Esophagus mucosa (tissue), 1 donor: Measurements from ENCODE around the gene PSAP. TPM values are rescaled to one million over a fixed set of nuclear protein-coding genes. Genes with fewer than 3 reads are reported as not detected.
A peak's percentile ranks its signal among the peaks of the same experiment; 100 is the strongest.

Source experiments
- ATAC-seq: fragments of 200-7000 bp; cut with Tn5 transposase; one replicate; pipeline ENCODE4 v1.9.1; 2020
- total RNA-seq: library from RNA; stranded (reverse); gene quantifications from one replicate; pipeline ENCODE4 v1.2.4, GENCODE V29; 2023
- donor health status: DM: yes; HTN: yes; CAD: no.

PSAP gene
- total RNA-seq, 1 donor from 2014 or later, result 376 TPM

DNA sequence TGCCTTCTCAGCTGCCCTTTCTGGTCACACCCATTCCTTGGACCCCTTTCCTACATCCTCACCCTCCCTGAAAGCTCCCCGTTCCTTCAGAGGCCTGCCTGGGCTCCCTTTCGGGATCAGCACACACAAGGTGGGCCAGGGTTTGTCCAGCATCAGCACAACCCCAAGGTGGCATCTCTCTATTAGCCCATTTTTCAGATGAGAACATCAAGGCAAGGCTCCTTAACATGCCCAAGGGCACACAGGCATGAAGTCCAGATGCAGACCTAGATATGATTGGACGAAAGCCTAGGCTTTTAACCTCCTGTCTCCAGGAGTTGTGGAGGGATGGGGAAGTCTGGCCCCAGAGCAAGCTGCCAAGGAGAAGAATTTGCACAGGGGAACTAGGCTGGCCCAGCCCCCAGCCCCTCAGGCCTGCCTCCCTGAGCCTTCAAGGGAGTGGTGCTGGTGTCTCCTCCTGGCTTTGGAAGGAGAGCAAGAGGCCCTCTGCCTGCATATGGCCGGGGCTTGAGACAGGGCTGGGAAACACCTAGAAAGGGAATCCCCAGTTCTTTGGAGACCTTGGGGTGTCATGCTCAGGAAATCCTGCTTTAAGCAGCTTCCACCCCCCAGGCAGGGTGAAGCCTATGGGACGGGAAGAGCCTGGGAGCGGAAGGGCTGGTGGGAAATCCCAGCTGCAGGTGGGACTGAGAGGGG is 68.7 kb downstream of the PSAP start:
- no peak for ATAC-seq

- ATAC-seq, result no peak
Observed at GRCh38 chr10:71780719-71781118, 70.3 kb downstream of the PSAP start.

DNA sequence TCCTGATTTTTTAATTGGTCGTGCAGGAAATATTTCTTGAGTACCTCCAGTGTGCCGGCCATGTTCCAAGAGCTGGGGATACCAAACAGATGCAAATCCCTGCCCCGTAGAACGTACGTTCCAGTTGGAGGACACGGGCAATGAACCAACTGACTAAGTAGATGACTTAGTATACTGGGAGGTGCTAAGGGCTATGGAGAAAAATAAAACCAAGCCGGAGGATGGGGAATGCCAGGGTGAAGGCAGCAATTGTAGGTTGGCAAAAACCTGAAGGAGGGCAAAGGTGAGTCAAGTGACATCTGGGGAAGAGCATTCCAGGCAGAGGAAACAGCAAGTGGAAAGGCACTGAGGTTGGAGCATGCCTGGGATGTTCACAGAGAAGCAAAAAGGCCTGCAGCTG is 70.9 kb downstream of the PSAP start:
- no peak for ATAC-seq

GRCh38 chr10:71779641-71780040 is 71.4 kb downstream of the PSAP start:
- ATAC-seq, result no peak

DNA sequence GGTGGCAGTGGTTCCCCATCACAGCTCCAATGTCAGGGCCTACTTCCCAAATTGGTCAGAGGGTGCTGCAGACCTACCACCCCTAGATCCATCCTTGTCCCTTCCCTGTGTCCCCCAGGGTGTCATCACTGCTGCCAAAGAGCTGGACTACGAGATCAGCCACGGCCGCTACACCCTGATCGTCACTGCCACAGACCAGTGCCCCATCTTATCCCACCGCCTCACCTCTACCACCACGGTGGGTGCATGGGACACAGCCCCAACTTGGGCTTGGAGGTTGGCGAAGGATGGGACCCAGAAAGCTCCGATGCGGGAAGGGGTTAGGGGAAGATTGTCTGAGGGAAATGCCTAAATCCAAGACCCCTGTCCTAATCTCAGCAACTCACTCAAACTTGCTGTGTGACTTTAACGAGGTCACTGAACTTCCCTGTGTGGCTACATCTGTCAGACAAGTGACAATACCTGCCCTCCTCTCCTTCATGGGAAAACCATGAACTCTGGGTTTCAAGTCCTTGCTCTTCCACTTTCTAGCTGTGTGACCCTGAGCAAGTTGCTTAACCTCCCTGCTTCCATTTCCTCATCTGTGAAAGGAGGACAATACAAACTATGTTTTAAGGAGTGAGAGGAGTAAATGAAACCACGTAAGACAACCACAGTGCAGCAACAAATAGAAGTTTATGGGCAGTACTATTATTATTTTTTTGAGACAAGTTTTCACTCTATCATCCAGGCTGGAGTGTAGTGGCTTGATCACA is 72.8 kb downstream of the PSAP start:
- no peak for ATAC-seq

- ATAC-seq, result no peak
Observed at GRCh38 chr10:71777213-71777985, 73.7 kb downstream of the PSAP start.

DNA sequence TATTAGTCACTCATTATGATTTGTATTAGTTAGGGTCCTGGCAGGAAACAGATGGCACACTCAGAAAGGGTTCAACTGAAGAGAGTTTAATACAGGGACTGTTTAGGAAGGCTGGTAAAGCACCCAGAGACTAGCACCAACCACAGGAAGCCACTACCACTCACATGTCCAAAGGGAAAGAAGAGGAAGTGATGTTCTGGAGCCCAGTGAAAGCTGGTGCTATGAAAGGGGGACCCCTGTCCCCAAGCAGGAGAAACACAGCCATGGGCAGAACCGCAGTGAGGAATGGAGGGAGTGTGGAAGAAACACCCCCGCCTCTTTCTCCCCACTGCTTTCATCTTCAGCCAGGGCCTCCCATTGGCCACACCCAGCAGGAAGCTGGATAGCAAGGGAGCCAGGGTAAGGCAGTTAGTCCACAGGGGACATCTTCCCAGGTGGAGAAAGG is 74.5 kb downstream of the PSAP start:
- ATAC-seq, result no peak

DNA sequence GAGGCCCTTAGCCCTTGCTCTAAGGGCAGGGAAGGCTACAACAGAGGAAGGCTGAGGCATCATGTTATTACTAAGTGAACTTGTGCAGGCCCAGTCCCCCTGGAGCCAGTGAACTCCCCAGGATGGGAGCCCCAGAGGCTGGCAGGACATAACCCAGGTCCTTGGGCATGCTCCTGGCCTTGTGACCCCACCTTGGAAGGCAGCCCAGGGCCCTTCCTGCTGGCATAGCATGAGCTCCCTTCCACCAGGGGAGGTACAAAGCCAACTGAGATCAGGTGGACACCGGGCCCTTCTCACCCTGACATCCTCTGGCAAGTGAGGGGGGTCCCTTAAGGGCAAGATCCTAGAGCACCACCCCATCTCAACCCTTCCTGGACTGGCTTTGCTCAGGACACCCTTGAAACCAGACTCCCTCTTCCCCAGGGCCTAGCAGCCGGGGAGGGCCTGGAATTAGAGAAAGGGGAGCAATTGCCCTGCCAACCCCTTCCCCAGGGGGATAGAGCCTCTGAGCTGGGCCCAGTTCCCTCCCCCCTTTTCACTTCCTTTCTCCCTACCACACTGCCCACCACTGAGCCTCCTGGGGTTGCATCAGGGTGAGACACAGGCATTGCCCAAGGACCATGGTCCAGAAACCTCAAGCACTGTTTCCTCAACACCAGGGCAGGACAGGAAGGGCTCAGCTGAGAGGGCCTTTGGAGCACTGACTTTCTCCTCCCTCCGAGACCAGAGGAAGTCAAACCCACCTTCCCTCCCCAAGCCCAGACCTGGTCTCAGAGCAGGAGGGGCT is 75.9 kb downstream of the PSAP start:
- no peak for ATAC-seq

GRCh38 chr10:71773221-71773971 is 77.7 kb downstream of the PSAP start, which contains the start of gene VSIR:
VSIR (minus strand) TSS chr10:71773520; CDS start chr10:71773439, 81 bp downstream.
- peak; percentile 90 for ATAC-seq

DNA sequence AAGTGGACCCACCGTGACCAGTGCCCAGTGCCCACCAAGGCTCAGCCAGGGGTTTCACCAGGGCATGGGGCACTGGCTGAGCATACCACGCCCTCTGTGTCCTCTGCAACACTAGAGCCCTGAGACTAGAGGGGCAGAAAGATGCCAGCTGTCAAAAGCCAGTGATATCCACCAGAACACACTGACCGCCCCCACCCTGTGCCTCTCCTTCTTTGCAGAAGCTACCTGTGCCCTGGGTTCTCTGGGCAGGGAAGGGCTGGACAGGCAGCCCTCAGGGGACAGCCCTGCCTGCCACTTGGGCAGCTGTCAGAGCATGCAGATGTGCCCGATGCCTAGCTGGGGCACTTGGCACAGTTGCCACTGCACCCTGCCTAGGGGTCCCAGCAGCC is 78.2 kb downstream of the PSAP start:
- peak; percentile 13 for ATAC-seq

GRCh38 chr10:71771821-71772617 is 79.0 kb downstream of the PSAP start:
- ATAC-seq, result peak; percentile 20

DNA sequence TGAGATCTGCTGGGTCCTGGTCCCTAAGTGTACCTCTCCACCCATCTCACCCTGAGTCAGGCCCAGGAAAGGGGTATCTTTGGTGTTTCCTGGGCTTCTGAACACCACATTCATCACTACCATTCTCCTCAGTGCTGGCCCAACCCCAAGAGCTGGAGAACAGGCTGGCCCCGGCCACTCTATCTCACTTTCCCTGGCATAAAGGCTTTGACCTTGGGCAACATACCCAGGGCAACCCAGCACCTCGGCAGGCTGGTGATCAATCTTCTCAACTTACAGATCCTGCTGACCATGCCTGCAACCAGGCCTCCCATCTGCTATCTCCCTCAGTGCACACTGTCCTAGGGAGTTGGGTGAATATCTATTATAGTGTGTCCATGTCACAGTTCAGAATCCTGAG is 79.8 kb downstream of the PSAP start:
- ATAC-seq, result no peak

DNA sequence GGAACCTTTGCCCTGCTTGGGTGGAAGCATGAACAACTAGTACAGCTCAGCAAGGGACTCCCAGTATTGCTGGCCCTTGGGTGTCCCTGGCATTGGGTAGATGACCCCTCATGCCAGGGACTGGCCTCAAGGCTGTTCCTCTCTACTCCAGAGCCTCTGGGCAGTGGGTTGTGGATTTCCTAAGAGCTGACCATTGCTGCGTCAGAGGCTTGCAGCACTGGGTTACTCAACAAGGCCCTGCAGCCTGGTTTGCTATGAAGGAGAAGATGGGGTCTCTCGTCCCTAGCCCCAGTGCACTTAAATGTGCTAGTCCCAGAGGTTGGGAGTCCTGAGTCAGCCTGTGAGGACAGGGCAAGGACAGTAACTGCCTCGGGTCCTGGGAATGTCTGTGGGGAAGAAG is 80.3 kb downstream of the PSAP start:
- no peak for ATAC-seq

DNA sequence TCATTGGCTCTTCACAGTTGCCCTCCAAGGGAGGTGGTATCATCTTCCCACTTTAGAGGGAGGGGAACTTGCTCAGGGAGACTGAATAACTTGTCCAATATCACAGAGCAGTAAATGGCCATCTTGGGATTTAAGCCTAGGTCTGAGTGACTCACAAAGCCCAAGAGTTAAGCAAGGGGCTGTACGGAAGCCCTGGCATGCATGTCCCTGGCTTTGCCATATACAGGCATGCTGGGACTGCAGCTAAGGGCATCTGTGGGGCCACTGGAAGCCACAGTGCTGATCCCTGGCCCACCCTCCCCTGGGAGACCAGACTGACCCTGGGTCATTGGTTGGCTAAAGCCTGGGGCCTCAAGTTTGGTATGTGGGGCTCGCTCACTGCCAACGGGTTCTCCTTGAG is 80.8 kb downstream of the PSAP start:
- ATAC-seq, result no peak

DNA sequence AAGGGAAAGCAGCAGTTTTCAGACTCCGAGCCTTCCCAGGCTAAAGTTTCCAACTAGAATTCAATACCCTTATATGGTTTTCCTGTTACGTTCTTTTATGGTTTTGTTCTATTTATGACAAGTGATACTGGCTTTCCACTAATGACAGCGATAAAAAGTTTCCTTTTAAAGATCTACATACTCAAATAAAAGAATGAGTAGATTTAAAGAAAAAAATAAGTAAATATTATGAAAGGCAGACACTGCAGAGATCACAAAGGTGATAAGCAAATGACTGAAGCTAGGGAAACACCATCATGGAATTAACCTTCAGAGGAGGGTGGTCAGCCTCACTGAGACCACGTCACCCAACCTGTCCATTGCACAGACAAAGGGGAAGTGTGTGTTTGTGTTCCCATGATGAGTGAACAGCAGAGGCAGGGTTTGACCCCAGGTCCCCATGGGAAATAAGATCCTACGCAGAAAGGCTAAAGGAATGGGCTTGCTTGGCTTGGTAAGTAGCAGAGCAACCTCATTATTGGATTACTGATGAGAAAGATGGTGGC is 81.7 kb downstream of the PSAP start:
- no peak for ATAC-seq

DNA sequence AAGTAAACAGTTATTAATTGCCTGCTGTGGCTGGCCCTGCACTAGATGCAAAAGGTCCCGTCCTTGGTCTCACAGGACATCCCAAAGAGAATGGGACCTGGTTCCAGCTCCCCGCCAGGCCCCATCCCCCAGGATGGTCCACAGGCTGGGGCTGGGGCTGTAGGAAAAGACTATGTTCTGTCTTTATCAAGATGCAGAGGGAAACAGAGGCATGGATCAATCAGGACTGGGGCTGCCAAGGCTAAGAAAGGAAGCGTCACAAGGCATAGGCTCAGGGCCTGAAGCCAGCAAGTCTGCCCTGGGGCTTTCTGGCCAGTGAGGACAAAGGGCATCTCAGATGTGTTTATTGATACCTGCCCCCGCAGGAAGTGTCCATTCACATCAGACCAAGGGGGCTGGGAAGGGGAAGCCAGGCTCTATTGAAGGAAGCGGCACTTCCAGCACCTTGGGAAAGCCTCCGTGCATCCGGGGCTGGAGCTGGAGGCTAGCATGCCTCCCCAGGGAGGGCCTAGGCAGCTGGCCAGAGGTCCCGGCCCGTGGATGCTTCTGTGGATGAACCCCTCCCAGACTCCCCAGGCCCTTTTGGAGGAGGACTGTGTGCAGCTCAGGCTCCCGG is 83.5 kb downstream of the PSAP start:
- no peak for ATAC-seq

DNA sequence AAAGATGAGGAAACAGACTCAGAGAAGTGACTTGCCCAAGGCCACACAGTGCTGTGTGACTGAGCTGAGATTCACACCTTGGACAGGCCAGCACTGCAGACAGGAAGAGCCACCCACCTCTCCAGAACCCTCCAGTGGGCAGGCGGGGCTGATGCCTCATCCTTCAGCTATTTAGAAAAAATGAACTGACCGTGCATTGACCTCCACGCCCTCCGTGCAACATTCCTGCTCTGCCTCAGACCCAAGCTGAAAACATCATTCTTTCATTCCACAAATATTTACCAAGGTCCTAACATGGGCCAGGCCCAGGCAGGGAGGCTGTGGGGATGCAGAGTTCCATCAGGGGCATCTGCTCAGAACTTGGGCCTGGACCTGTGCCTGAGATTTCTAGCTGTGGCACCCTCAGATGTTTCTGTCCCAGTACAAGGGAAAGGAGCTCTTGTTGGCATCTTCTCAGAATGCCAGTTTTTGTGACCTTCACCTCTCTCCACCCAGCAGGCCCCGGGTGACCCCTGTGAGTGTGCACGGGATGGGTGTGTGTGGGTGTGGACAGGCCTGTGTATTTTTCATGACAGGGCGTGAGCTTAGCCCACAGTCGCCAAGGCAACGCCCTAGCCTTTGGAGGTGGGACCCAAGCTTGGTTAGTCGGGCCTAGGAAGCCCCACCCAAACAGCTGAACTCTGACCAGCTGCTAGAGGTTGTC is 84.2 kb downstream of the PSAP start:
- peak; percentile 87 for ATAC-seq
